Mucosa of descending colon (tissue), 3 donors: Measurements from ENCODE around the gene DLGAP1. TPM values are rescaled to one million over a fixed set of nuclear protein-coding genes. Genes with fewer than 3 reads are reported as not detected.

Source experiments
- ATAC-seq: fragments of 200-7000 bp; cut with Tn5 transposase; one replicate; pipeline ENCODE4 v1.9.1; 2020; ENCODE audit warnings: mild to moderate bottlenecking, moderate library complexity
- DNase-seq, 3 donors: peaks; one replicate each; pipeline ENCODE4 v3.0.0-alpha.2; 2020
- H3K36me3 ChIP-seq: fragments of 200-600 bp; one replicate; pipeline ENCODE4 v1.8.0; 2021; ENCODE audit warnings: low read depth, mild to moderate bottlenecking
- H3K4me1 ChIP-seq: fragments of 200-600 bp; one replicate; pipeline ENCODE4 v1.8.0; 2021; ENCODE audit warnings: low read depth, mild to moderate bottlenecking
- H3K4me3 ChIP-seq: fragments of 200-600 bp; one replicate; pipeline ENCODE4 v1.8.0; 2021; ENCODE audit warnings: mild to moderate bottlenecking
- H3K9me3 ChIP-seq: fragments of 200-600 bp; one replicate; pipeline ENCODE4 v1.8.0; 2021; ENCODE audit warnings: mild to moderate bottlenecking
- CTCF ChIP-seq: fragments of 200-600 bp; IDR thresholded peaks from one replicate; pipeline ENCODE4 v1.8.0; 2022; ENCODE audit warnings: antibody characterized with exemption, mild to moderate bottlenecking
- intact Hi-C, 2 donors: fragments of 100-400 bp; cut with DNase I in 1 of 2; cut with micrococcal nuclease in 1 of 2; formaldehyde crosslinking; loops; one replicate each; pipeline versions ENCODE4 v1.11.0 to v1.11.1; 2022; cut with DNase I, micrococcal nuclease
- total RNA-seq, 3 donors: library from RNA; stranded (reverse); fragmentation: NEBNext Ultra II Directional in 2 of 3; extraction: Animal tissue kit (Norgen Biotek cat#: 25700) in 2 of 3; gene quantifications; one replicate each; pipeline versions ENCODE4 v1.2.1 to v1.2.4, GENCODE V29; 2021 to 2023
- donor health status: DM: no; HTN: no; CAD: no; lungs with moderate emphysema.
- donor health status: DM: no; HTN: no; CAD: no.
- donor health status: DM: no; HTN: yes; CAD: no.

DLGAP1 gene
- total RNA-seq, 3 donors from 2014 or later: 0.46 to 6.8 (median 4.1) TPM

GRCh38 chr18:3494569-3494968 lies 960.5 kb downstream of the DLGAP1 start:
- Histone ChIP-seq H3K4me3 (no peak overlapping the region), H3K4me1 (peaks cover 6% of the 10 kb centered on the region), H3K36me3 (no peaks in the 10 kb centered on the region), H3K9me3 (no peaks in the 10 kb centered on the region)
- no peak for TF ChIP-seq CTCF
- intact Hi-C loops: no loop called here
- DNase-seq (no peak), ATAC-seq (no peak)

GRCh38 chr18:3494245-3494526 lies 960.9 kb downstream of the DLGAP1 start:
- no peak for TF ChIP-seq CTCF
- Histone ChIP-seq H3K9me3 (no peaks in the 10 kb centered on the region), H3K4me3 (no peak overlapping the region), H3K36me3 (no peaks in the 10 kb centered on the region), H3K4me1 (peaks cover 2% of the 10 kb centered on the region)
- no peak for DNase-seq
- no peak for ATAC-seq
- intact Hi-C loops: no loop called here

GRCh38 chr18:3493501-3494244 lies 961.4 kb downstream of the DLGAP1 start:
- no peaks in the 10 kb centered on the region for H3K9me3 ChIP-seq
- TF ChIP-seq CTCF: no peak
- H3K4me1 ChIP-seq: no peaks in the 10 kb centered on the region
- H3K36me3 ChIP-seq: no peaks in the 10 kb centered on the region
- ATAC-seq (no peak), DNase-seq (no peak)
- intact Hi-C loops: no loop called here
- H3K4me3 ChIP-seq: no peak overlapping the region

GRCh38 chr18:3492721-3493120 lies 962.4 kb downstream of the DLGAP1 start:
- Histone ChIP-seq H3K4me1 (no peaks in the 10 kb centered on the region), H3K9me3 (no peaks in the 10 kb centered on the region), H3K36me3 (no peaks in the 10 kb centered on the region), H3K4me3 (no peak overlapping the region)
- TF ChIP-seq CTCF: no peak
- no peak for ATAC-seq
- DNase-seq: no peak
- intact Hi-C loops: no loop called here

GRCh38 chr18:3491981-3492555 lies 963.0 kb downstream of the DLGAP1 start:
- H3K9me3 ChIP-seq: no peaks in the 10 kb centered on the region
- intact Hi-C loops: no loop called here
- H3K4me3 ChIP-seq: no peak overlapping the region
- H3K36me3 ChIP-seq: no peaks in the 10 kb centered on the region
- TF ChIP-seq CTCF: no peak
- ATAC-seq (no peak), DNase-seq (no peak)
- no peaks in the 10 kb centered on the region for H3K4me1 ChIP-seq
